ENCODE results near the gene POLR3C.

DNA sequence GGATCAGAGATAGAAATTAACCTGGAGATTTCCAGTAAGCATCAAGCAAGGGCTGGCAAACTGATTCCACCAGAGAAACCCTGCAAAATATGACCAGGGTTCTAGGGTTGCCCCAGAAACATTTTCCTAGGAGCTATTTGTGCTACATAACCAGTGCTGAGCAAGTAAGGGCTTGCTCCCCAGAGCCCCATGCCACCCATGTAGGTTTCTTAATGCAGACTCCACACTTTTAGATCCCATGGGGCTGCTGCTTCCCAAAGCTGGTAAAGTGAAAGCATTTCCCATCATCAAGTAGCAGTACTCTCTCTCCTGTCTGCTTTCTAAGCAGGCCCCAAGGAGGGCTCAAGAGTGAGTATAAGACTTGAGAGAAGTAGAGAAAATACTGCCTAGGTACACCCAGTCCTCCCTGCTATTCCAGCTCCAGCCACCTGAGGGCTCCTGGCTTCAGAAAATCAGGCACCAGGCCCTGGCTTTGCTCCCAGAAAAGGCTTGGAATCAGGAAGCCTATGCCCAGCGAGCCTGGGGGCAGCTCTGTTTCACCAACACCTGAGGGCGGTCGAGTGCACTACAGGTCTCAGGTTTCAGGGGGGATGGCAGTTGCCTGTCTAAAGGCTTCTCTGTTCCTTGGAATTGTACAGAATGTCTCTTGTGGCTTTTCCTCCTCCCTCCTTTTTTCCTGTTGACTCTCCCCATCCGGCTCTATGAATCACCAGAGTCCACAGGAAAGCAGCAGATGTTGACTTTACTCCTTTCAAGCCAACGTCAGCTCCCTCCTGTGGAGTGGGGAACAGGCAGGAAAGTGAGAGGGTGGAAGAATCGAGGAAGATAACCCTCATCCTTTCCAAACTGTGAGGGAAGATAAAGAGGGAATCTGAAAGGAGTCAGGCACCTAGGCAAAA, 67.8 kb downstream of the POLR3C start:
- TF ChIP-seq, protein P1, sequence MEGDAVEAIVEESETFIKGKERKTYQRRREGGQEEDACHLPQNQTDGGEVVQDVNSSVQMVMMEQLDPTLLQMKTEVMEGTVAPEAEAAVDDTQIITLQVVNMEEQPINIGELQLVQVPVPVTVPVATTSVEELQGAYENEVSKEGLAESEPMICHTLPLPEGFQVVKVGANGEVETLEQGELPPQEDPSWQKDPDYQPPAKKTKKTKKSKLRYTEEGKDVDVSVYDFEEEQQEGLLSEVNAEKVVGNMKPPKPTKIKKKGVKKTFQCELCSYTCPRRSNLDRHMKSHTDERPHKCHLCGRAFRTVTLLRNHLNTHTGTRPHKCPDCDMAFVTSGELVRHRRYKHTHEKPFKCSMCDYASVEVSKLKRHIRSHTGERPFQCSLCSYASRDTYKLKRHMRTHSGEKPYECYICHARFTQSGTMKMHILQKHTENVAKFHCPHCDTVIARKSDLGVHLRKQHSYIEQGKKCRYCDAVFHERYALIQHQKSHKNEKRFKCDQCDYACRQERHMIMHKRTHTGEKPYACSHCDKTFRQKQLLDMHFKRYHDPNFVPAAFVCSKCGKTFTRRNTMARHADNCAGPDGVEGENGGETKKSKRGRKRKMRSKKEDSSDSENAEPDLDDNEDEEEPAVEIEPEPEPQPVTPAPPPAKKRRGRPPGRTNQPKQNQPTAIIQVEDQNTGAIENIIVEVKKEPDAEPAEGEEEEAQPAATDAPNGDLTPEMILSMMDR (conservative IDR thresholded peaks at IDR 0.05; ENCODE audit: low read depth in 2 of 2): peak; percentile 91 to 97
- no peak for TF ChIP-seq POLR2AphosphoS5 (IDR thresholded peaks at IDR 0.05; ENCODE audit: low read depth)
- no peak for TF ChIP-seq JUNB (IDR thresholded peaks at IDR 0.05; ENCODE audit: unreplicated experiment)

Data from GM23338 (cell line).